Right lobe of liver (tissue), 6 donors: ENCODE measurements around the gene RREB1. TPM values are rescaled to one million over a fixed set of nuclear protein-coding genes. Genes with fewer than 3 reads are reported as not detected.
A peak's percentile ranks its signal among the peaks of the same experiment; 100 is the strongest.

Source experiments
- ATAC-seq, 4 donors: fragments of 200-7000 bp; cut with Tn5 transposase; one replicate each; pipeline ENCODE4 v1.9.1; 2020; ENCODE audit warnings: mild to moderate bottlenecking in 4 of 4, moderate library complexity in 4 of 4
- DNase-seq, 3 donors: peaks; one replicate each; pipeline ENCODE4 v3.0.0-alpha.2; 2020
- H3K27ac ChIP-seq, 3 donors: fragments of 200-600 bp; one replicate each; pipeline ENCODE4 v1.8.0; 2022
- H3K27me3 ChIP-seq, 2 donors: fragments of 200-600 bp; one replicate each; pipeline ENCODE4 v1.8.0; 2022
- H3K36me3 ChIP-seq, 4 donors: fragments of 200-600 bp; sonication (generic) in 1 of 4; one replicate each; pipeline versions ENCODE4 v1.5.1 to v1.8.0; 2017 to 2022; ENCODE audit warnings: control low read depth in 1 of 4
- H3K4me1 ChIP-seq, 4 donors: fragments of 200-600 bp; sonication (generic) in 1 of 4; one replicate each; pipeline versions ENCODE4 v1.5.1 to v1.8.0; 2017 to 2022; ENCODE audit warnings: control low read depth in 1 of 4
- H3K4me3 ChIP-seq, 3 donors: fragments of 200-600 bp; one replicate each; pipeline ENCODE4 v1.8.0; 2022
- H3K9me3 ChIP-seq, 4 donors: fragments of 200-600 bp; sonication (generic) in 1 of 4; one replicate each; pipeline versions ENCODE4 v1.5.1 to v1.8.0; 2017 to 2022; ENCODE audit warnings: control low read depth in 1 of 4
- POLR2A ChIP-seq: fragments of 450-650 bp; IDR thresholded peaks from one replicate; pipeline ENCODE4 v1.6.1; 2017; ENCODE audit warnings: antibody characterized with exemption, mild to moderate bottlenecking
- WGBS: methylation state at CpG from one replicate; pipeline ENCODE4 v1.1.6; 2018; ENCODE audit warnings: low coverage, low lambda C conversion rate; ENCODE audit not compliant: insufficient coverage; ENCODE audit errors: missing lambda C conversion rate; 5-methylcytosine and 5-hydroxymethylcytosine counted together
- intact Hi-C, 2 donors: fragments of 100-400 bp; cut with DNase I; formaldehyde crosslinking; loops; one replicate each; pipeline versions ENCODE4 v1.11.2 to v1.14.1; 2022
- total RNA-seq, 6 experiments: library from RNA; depleted of rRNA in 2 of 6; stranded (reverse); fragments of >200 nt in 2 of 6; fragmentation: NEBNext Ultra II Directional in 3 of 6; extraction: Animal tissue kit (Norgen Biotek cat#: 25700) in 3 of 6; gene quantifications; one replicate each; pipeline versions ENCODE4 v1.1.0 to v1.2.4, GENCODE V29; 2016 to 2023
- TF ChIP-seq, protein P1 (sequence below), 4 donors: fragments of 200-600 bp in 3 of 4; fragments of 450-650 bp in 1 of 4; IDR thresholded peaks; one replicate each; pipeline versions ENCODE4 v1.5.1 to v1.8.0; 2016 to 2022; ENCODE audit warnings: antibody characterized with exemption in 4 of 4, mild to moderate bottlenecking in 2 of 4
- donor health status: DM: no; HTN: yes; CAD: no.
- donor health status: DM: no; HTN: no; CAD: no.
- donor health status: DM: no; HTN: no; CAD: no.
- donor health status: DM: no; HTN: yes; CAD: no.
- donor health status: DM: no; HTN: yes; CAD: no.

RREB1 gene
- total RNA-seq, 6 experiments from 2014 or later, result 28.7 to 46.3 (median 39.6) TPM

DNA sequence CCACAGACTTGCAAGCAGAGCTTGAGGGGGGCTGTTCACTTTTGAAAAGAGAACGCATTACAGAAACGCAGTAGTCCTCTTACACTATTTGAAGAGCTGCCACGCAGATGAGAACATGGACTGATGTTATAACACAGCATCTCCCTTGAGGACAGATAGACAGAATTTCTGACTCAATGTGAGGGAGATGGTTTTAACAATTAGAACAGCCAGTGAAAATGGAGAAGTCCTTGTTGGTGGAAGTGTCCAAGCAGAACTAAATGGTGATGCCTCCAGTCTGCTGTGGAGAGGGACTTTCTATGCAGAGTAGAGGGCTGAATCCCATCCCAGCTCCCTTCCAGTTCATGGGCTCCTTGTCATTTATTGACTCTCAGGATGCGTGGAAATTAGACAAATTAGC, 100.0 kb downstream of the RREB1 start:
- peak in 2 of 4 donors; percentile 26 to 38 for ATAC-seq
- whole genome bisulfite sequencing, result 86% methylated on average over 1 of the region's 4 CpGs
- no peak overlapping the region for H3K27ac ChIP-seq
- no peak for DNase-seq
- no peaks in the 10 kb centered on the region for H3K27me3 ChIP-seq
- peaks cover 0 to 32% (median 17%) of the 10 kb centered on the region in 4 donors for H3K36me3 ChIP-seq
- TF ChIP-seq POLR2A, result no peak
- TF ChIP-seq, protein P1, sequence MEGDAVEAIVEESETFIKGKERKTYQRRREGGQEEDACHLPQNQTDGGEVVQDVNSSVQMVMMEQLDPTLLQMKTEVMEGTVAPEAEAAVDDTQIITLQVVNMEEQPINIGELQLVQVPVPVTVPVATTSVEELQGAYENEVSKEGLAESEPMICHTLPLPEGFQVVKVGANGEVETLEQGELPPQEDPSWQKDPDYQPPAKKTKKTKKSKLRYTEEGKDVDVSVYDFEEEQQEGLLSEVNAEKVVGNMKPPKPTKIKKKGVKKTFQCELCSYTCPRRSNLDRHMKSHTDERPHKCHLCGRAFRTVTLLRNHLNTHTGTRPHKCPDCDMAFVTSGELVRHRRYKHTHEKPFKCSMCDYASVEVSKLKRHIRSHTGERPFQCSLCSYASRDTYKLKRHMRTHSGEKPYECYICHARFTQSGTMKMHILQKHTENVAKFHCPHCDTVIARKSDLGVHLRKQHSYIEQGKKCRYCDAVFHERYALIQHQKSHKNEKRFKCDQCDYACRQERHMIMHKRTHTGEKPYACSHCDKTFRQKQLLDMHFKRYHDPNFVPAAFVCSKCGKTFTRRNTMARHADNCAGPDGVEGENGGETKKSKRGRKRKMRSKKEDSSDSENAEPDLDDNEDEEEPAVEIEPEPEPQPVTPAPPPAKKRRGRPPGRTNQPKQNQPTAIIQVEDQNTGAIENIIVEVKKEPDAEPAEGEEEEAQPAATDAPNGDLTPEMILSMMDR (IDR thresholded peaks at IDR 0.05), result no peak
- peaks cover 0 to 16% (median 2%) of the 10 kb centered on the region in 4 donors for H3K4me1 ChIP-seq
- no peaks in the 10 kb centered on the region for H3K9me3 ChIP-seq
- H3K4me3 ChIP-seq, result no peak overlapping the region
- intact Hi-C loops, result loop anchor here in 1 of 2 donors (10.0 kb wide), 1 partner anchor 53 kb away; no protein-coding TSS in a partner anchor

GRCh38 chr6:7213416-7213815, 105.7 kb downstream of the RREB1 start:
- ATAC-seq (no peak), DNase-seq (no peak)
- intact Hi-C loops, result no loop called here
- 100% methylated on average over 2 of the region's 2 CpGs for WGBS
- H3K9me3 ChIP-seq, result no peaks in the 10 kb centered on the region
- peaks cover 0 to 39% (median 23%) of the 10 kb centered on the region in 4 donors for H3K36me3 ChIP-seq
- no peak for TF ChIP-seq POLR2A
- TF ChIP-seq, protein P1 (IDR thresholded peaks at IDR 0.05), result no peak
- H3K4me1 ChIP-seq, result peaks cover 0 to 53% (median 21%) of the 10 kb centered on the region in 4 donors
- no peaks in the 10 kb centered on the region for H3K27me3 ChIP-seq
- no peak overlapping the region for H3K4me3 ChIP-seq
- no peak overlapping the region for H3K27ac ChIP-seq

DNA sequence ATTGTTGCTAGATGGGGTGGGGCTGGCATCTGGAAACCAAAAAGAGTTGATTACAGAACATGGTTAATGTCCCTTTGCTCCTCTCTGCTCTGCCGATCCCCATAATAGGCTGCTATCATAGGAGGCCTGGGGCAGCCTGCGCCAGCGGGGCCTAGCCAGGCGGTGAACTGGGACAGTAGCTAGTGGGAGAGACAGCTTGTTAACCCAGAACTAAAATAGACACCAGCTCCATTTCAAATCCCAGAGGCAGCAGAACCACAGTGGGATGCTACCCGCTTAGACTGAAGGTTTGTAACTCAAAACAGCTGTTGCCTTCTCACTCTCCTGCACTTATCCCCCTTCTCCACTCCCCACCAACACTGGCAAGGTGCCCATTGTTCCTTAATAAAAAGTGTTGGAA, 106.7 kb downstream of the RREB1 start:
- Histone ChIP-seq H3K36me3 (peaks cover 0 to 39% (median 23%) of the 10 kb centered on the region in 4 donors), H3K4me3 (no peak overlapping the region), H3K27ac (peak overlapping the region in 1 of 3 donors; percentile 95), H3K4me1 (peaks cover 0 to 57% (median 28%) of the 10 kb centered on the region in 4 donors), H3K27me3 (no peaks in the 10 kb centered on the region), H3K9me3 (no peaks in the 10 kb centered on the region)
- DNase-seq (no peak), ATAC-seq (no peak)
- TF ChIP-seq POLR2A, result no peak
- TF ChIP-seq, protein P1 (IDR thresholded peaks at IDR 0.05), result no peak
- 60% methylated on average over 1 of the region's 5 CpGs for WGBS
- intact Hi-C loops, result no loop called here

- Histone ChIP-seq H3K36me3 (peaks cover 0 to 39% (median 23%) of the 10 kb centered on the region in 4 donors), H3K27ac (peak overlapping the region; percentile 73 to 95 (median 86)), H3K9me3 (no peaks in the 10 kb centered on the region), H3K27me3 (no peaks in the 10 kb centered on the region), H3K4me1 (peaks cover 0 to 57% (median 32%) of the 10 kb centered on the region in 4 donors), H3K4me3 (no peak overlapping the region)
- WGBS, result 47% methylated on average over 6 of the region's 8 CpGs
- no peak for TF ChIP-seq POLR2A
- TF ChIP-seq, protein P1 (IDR thresholded peaks at IDR 0.05), result no peak
- DNase-seq, result no peak
- intact Hi-C loops, result no loop called here
- ATAC-seq, result peak in 2 of 4 donors; percentile 23 to 29
Measured at GRCh38 chr6:7215131-7215530, 107.4 kb downstream of the RREB1 start.
